HepG2 (cell line): ENCODE data around the gene ADAM10. TPM values are rescaled to one million over a fixed set of nuclear protein-coding genes. Genes with fewer than 3 reads are reported as not detected.
A peak's percentile ranks its signal among the peaks of the same experiment; 100 is the strongest.

Experiments
- AGO2 ChIP-seq: fragments of 200-400 bp; formaldehyde crosslinking; optimal IDR thresholded peaks from 2 replicates; pipeline ENCODE3; 2017; ENCODE audit warnings: mild to moderate bottlenecking, low read depth, low read length, moderate library complexity
- ZNF543 ChIP-seq: sonication (generic); formaldehyde crosslinking; IDR thresholded peaks from 2 replicates; pipeline ENCODE4 v1.4.0; 2020; ENCODE audit warnings: mild to moderate bottlenecking, missing genetic modification reagents
- ZNF777 ChIP-seq: sonication (generic); formaldehyde crosslinking; IDR thresholded peaks from 2 replicates; pipeline ENCODE4 v1.4.0; 2020; ENCODE audit warnings: missing genetic modification reagents
- polyA plus RNA-seq, 8 experiments: library from polyadenylated mRNA; depleted of rRNA in 3 of 8; stranded (reverse) in 7 of 8; unstranded in 1 of 8; fragments of >200 nt; fragmentation: Illumina TruSeq in 4 of 8; extraction: Trizol in 4 of 8; gene quantifications; 2 replicates each; pipeline versions ENCODE4 v1.2.1 to v1.2.3, GENCODE V29; 2011 to 2016; ENCODE audit warnings: low read depth in 4 of 8, missing spikeins in 1 of 8, mixed read lengths in 1 of 8; ENCODE audit not compliant: insufficient read depth in 1 of 8
- total RNA-seq, 5 experiments: library from RNA; depleted of rRNA; stranded (reverse); fragments of >200 nt; fragmentation: Illumina TruSeq; extraction: Trizol; gene quantifications; 2 replicates each; pipeline ENCODE4 v1.2.3, GENCODE V29; 2016; ENCODE audit warnings: low read depth in 1 of 5
- TF ChIP-seq, protein P1 (sequence below): sonication (generic); IDR thresholded peaks from 2 replicates; pipeline ENCODE4 v1.6.1; 2016; ENCODE audit warnings: low read depth, borderline replicate concordance
- TF ChIP-seq, protein P2 (sequence below): IDR thresholded peaks from 2 replicates; pipeline ENCODE4 v1.6.1; 2016; ENCODE audit warnings: missing genetic modification reagents, missing compliant biosample characterization
- TF ChIP-seq, protein P3 (sequence below): sonication (generic); formaldehyde crosslinking; IDR thresholded peaks from 2 replicates; pipeline ENCODE4 v1.5.1; 2020; ENCODE audit warnings: mild to moderate bottlenecking, missing genetic modification reagents, moderate library complexity

ADAM10 gene
- total and polyA plus RNA-seq, 2 of the 13 experiments (the other 11 are each of a cell fraction or from before 2014, with no cell fraction given) = 92.7 to 125 TPM

DNA sequence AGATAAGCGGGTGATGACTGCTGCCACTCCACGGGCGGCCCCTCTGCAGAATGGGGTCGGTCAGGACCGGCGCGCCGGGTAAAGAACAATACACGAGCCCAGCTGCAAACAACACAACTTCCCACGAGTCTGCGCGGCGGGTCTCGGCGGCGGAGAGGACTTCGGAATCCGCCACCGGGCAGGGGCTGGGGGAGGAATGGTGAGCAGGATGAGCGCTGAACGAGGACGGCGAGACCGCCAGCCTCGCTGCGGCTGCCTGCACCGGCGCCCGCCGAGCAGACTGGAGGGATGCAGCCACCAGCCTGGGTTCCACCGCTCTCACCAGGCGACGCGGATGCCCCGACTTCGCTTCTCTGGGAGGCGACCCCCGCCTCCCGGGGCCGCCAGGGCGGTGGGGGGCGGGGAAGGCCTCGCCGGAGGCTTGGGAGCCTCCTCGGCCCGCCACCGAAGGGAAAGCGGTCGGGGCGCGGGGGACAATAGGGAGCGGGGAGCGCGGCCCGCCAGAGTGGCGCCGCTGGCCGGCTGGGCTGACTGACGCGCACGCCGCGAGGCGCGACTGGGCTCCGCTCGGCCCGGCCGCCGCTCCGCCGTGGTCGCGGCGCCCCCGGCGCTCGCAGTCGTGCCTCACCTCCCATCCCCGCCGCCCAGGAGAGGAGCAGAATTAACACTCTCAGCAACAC is 515 bp downstream of the ADAM10 start (continued):
- TF ChIP-seq, protein P1, sequence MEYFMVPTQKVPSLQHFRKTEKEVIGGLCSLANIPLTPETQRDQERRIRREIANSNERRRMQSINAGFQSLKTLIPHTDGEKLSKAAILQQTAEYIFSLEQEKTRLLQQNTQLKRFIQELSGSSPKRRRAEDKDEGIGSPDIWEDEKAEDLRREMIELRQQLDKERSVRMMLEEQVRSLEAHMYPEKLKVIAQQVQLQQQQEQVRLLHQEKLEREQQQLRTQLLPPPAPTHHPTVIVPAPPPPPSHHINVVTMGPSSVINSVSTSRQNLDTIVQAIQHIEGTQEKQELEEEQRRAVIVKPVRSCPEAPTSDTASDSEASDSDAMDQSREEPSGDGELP = peak; percentile 59; the same call in 1 of the 2 replicates
- TF ChIP-seq ZNF543 (CRISPR knock-in tag) (0 out of 2 replicates have a peak, but pooled peaks have one; percentile 26), ZNF777 (CRISPR knock-in tag) (0 out of 2 replicates have a peak, but pooled peaks have one; percentile 32), AGO2 (peak; percentile 78)
- TF ChIP-seq, protein P2, sequence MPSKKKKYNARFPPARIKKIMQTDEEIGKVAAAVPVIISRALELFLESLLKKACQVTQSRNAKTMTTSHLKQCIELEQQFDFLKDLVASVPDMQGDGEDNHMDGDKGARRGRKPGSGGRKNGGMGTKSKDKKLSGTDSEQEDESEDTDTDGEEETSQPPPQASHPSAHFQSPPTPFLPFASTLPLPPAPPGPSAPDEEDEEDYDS (CRISPR knock-in tag) = 0 out of 2 replicates have a peak, but pooled peaks have one; percentile 18
- TF ChIP-seq, protein P3, sequence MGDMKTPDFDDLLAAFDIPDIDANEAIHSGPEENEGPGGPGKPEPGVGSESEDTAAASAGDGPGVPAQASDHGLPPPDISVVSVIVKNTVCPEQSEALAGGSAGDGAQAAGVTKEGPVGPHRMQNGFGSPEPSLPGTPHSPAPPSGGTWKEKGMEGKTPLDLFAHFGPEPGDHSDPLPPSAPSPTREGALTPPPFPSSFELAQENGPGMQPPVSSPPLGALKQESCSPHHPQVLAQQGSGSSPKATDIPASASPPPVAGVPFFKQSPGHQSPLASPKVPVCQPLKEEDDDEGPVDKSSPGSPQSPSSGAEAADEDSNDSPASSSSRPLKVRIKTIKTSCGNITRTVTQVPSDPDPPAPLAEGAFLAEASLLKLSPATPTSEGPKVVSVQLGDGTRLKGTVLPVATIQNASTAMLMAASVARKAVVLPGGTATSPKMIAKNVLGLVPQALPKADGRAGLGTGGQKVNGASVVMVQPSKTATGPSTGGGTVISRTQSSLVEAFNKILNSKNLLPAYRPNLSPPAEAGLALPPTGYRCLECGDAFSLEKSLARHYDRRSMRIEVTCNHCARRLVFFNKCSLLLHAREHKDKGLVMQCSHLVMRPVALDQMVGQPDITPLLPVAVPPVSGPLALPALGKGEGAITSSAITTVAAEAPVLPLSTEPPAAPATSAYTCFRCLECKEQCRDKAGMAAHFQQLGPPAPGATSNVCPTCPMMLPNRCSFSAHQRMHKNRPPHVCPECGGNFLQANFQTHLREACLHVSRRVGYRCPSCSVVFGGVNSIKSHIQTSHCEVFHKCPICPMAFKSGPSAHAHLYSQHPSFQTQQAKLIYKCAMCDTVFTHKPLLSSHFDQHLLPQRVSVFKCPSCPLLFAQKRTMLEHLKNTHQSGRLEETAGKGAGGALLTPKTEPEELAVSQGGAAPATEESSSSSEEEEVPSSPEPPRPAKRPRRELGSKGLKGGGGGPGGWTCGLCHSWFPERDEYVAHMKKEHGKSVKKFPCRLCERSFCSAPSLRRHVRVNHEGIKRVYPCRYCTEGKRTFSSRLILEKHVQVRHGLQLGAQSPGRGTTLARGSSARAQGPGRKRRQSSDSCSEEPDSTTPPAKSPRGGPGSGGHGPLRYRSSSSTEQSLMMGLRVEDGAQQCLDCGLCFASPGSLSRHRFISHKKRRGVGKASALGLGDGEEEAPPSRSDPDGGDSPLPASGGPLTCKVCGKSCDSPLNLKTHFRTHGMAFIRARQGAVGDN = peak; percentile 61
